BJ (cell line): ENCODE measurements around the gene ABCG8. TPM values are rescaled to one million over a fixed set of nuclear protein-coding genes. Genes with fewer than 3 reads are reported as not detected.

Source experiments
- CTCF ChIA-PET: fragments of 350-600 bp; formaldehyde crosslinking; extraction: SDS; loops from one replicate; lab custom pipeline; 2021; ENCODE audit warnings: antibody characterized with exemption, inconsistent platforms; lab: Yijun Ruan, JAX
- POLR2A ChIA-PET: fragments of 300-600 bp; sonication (Branson Sonifier 250); formaldehyde crosslinking; extraction: SDS; loops from one replicate; lab custom pipeline; 2021; ENCODE audit warnings: antibody characterized with exemption; lab: Charles Lee
- DNase-seq: peaks from one replicate; pipeline ENCODE4 v3.0.0-alpha.2; 2011; ENCODE audit warnings: low read depth
- H3K27me3 ChIP-seq: 2 replicates; pipeline ENCODE4 v1.6.0; 2011; ENCODE audit warnings: low read length; ENCODE audit not compliant: control insufficient read depth, insufficient read depth
- H3K36me3 ChIP-seq: 2 replicates; pipeline ENCODE4 v1.5.1; 2011; ENCODE audit warnings: low read length; ENCODE audit not compliant: control insufficient read depth, insufficient read depth
- H3K4me3 ChIP-seq: 2 replicates; pipeline ENCODE4 v1.5.1; 2011; ENCODE audit warnings: low read depth, mild to moderate bottlenecking, control low read depth, low read length
- CTCF ChIP-seq: IDR thresholded peaks from 2 replicates; pipeline ENCODE4 v1.5.1; 2011; ENCODE audit warnings: low read depth, mild to moderate bottlenecking, control low read depth, inconsistent platforms, low read length, moderate library complexity; ENCODE audit not compliant: insufficient read depth
- polyA plus RNA-seq: library from polyadenylated mRNA; depleted of rRNA; stranded (reverse); fragments of >200 nt; gene quantifications from 2 replicates; pipeline ENCODE4 v1.2.3, GENCODE V29; 2011

The ABCG8 gene
- polyA plus RNA-seq, 1 experiment: not detected

GRCh38 chr2:43796206-43796605, 42.6 kb upstream of the ABCG8 start:
- no peak for TF ChIP-seq CTCF
- 0 out of 2 replicates have a peak, but pooled peaks cover 2% of the 10 kb centered on the region for H3K36me3 ChIP-seq
- CTCF ChIA-PET: interaction anchor here (0.6 kb wide), 1 partner anchor 63 kb away, joined by 4 read pairs; no protein-coding TSS in a partner anchor
- POLR2A ChIA-PET: no interaction called here
- no peak for DNase-seq
- H3K4me3 ChIP-seq: no peak overlapping the region
- H3K27me3 ChIP-seq: no peaks in the 10 kb centered on the region

- H3K27me3 ChIP-seq: no peaks in the 10 kb centered on the region
- CTCF ChIA-PET: interaction anchor here (0.7 to 1.6 kb wide), 3 partner anchors 8 to 61 kb away, joined by 3 to 4 read pairs (median 3); partner anchors contain the start of gene DYNC2LI1
- H3K4me3 ChIP-seq: no peak overlapping the region
- DNase-seq: no peak
- H3K36me3 ChIP-seq: 0 out of 2 replicates have a peak, but pooled peaks cover 2% of the 10 kb centered on the region
- POLR2A ChIA-PET: interaction anchor here (1.0 kb wide), 1 partner anchor 24 kb away, joined by 3 read pairs; no protein-coding TSS in a partner anchor
- TF ChIP-seq CTCF: peak; percentile 9; the same call in 1 of the 2 replicates
Observed at GRCh38 chr2:43798300-43798699, 40.5 kb upstream of the ABCG8 start.

- ChIA-PET CTCF (interaction anchor here (0.6 to 1.2 kb wide), 2 partner anchors 9 to 22 kb away, joined by 3 to 4 read pairs; no protein-coding TSS in a partner anchor), POLR2A (no interaction called here)
- no peak for TF ChIP-seq CTCF
Observed at GRCh38 chr2:43800894-43801293, 37.9 kb upstream of the ABCG8 start.

GRCh38 chr2:43802135-43802534, 36.6 kb upstream of the ABCG8 start:
- H3K4me3 ChIP-seq: no peak overlapping the region
- no peak for DNase-seq
- H3K36me3 ChIP-seq: no peaks in the 10 kb centered on the region
- CTCF ChIA-PET: no interaction called here
- POLR2A ChIA-PET: no interaction called here
- no peak for TF ChIP-seq CTCF
- no peaks in the 10 kb centered on the region for H3K27me3 ChIP-seq

More at GRCh38 chr2:43800894-43801293, 37.9 kb upstream of the ABCG8 start:
- DNase-seq: no peak
- Histone ChIP-seq H3K4me3 (no peak overlapping the region), H3K36me3 (0 out of 2 replicates have a peak, but pooled peaks cover 2% of the 10 kb centered on the region), H3K27me3 (no peaks in the 10 kb centered on the region)

- DNase-seq: no peak
- ChIA-PET POLR2A (no interaction called here), CTCF (no interaction called here)
- H3K36me3 ChIP-seq: no peaks in the 10 kb centered on the region
- no peaks in the 10 kb centered on the region for H3K27me3 ChIP-seq
- no peak for TF ChIP-seq CTCF
- H3K4me3 ChIP-seq: no peak overlapping the region
Observed at GRCh38 chr2:43803113-43803512, 35.7 kb upstream of the ABCG8 start.
